ENCODE measurements around the gene CFAP61.

- TF ChIP-seq CTCF (IDR thresholded peaks at IDR 0.05) (no peak), POLR2A (IDR thresholded peaks at IDR 0.05) (no peak)
Observed at GRCh38 chr20:20136313-20136712, 84.0 kb downstream of the CFAP61 start.
